Placental epithelial cell (primary cell): ENCODE measurements around the gene ZNF667. TPM values are rescaled to one million over a fixed set of nuclear protein-coding genes. Genes with fewer than 3 reads are reported as not detected.

Experiments
- total RNA-seq: library from RNA; depleted of rRNA; stranded (reverse); fragments of >200 nt; gene quantifications from 2 replicates; pipeline ENCODE4 v1.2.3, GENCODE V29; 2012

ZNF667 gene
- total RNA-seq: 4.3 and 6.7 TPM in 2 replicates

DNA sequence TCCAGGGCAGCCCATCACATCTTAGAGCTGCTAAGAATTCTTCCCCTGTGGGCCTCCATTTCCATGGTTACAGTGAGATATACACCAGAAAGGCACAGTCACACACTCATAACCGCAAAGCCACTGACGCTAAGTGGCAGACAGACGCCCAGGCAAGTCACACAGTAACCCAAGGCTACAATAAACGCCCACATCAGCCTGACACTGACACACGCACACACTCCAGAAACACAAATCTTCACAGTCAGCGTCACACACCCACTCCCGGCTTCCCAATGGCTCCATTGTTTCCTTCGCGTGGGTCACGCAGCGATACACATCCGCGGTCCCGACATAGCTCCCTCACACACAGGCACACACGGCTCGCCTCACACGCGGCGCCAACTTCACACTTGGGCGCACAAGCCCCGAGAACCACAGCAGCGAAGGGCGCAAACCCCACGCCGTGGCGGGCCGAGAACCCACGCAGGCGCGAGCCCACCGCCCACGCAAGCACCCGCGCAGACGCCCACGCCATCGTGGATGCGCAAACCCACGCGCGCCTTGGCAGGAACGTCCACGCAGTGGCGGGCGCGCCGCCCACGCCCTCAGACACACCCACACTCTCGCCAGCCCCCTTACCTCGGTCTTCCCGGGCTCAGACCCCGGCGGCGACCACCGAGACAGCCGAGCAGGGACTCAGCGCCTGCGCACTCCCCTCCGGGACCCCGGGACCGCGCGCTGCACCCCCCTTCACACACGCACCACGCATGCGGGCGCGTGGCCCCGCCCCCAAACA is at the start of gene ZNF667:
ZNF667 (minus strand) TSS at position 695 of the 778 bp plus-strand sequence. CDS start 14,975 bp downstream, outside the sequence.

GRCh38 chr19:56507446-56508289 is 30.5 kb upstream of the ZNF667 start, which contains the start of gene ZNF471:
Gene ZNF471, plus strand, starts transcription at chr19:56507855. Its CDS starts 3,717 bp downstream, at chr19:56511572.

GRCh38 chr19:56403764-56404704 is 73.1 kb downstream of the ZNF667 start, which contains the start of gene ZNF583:
Gene ZNF583, plus strand, starts transcription at chr19:56404332. Its CDS starts 2,783 bp downstream, at chr19:56407115.

DNA sequence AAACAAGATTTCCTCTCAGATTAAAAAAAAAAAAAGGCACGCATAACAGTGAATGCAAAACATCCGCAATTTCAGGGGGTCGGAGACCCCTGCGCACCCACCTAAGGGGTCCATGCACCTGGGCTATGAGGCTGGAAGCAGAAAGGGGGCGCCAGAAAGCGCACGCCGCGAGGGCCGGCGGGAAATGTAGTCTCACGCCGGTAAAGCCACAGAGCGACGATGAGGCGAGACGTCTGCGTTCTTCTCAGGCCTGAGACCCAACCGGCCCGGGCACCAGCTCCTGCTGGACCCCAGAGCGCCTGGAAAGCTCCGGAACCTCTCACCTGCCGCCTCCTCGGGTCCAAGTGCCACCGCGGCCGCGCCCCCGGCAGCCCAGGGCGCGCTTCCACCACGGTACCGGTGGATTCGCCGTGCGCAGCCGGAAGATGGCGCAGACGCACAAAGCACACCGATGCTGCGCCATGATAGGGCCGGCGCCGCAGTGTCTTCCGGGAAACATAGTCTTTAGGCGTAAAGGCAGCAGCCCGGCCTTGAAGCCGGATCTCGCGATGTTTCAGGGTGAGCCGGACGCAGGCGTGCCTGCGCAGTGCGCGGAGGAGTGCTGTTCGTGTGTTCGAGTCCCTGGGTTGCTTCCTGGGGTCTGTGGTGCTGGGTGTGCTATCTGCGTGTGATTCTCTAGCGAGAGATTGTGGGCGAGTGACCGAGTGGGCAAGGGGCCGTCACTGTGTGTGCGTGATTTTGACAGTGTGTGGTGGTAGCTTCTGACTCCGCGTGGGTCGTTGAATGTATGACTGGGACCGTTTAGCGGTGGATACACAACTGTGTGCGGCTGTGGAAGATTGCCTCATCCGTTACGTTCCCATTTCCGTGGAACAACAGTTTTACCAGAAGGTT is 83.8 kb downstream of the ZNF667 start, which contains the start of gene ZNF582:
ZNF582 (minus strand) TSS at position 416 of the 894 bp plus-strand sequence. CDS start 1,782 bp downstream, outside the sequence.

Other genes with a start within 250 kb of the ZNF667 start
- not detected in 2 replicates for gene EDDM13, start 204.6 kb downstream of the ZNF667 start, total RNA-seq
- gene ZSCAN5A, start 162.5 kb downstream of the ZNF667 start, total RNA-seq: 7.5 and 13.2 TPM in 2 replicates
- gene ZNF582, start 83.8 kb downstream of the ZNF667 start, total RNA-seq: 3.3 and 3.9 TPM in 2 replicates
- 5.5 and 12.6 TPM in 2 replicates for gene ZNF583, start 73.0 kb downstream of the ZNF667 start, total RNA-seq
- gene ZNF471, start 30.5 kb upstream of the ZNF667 start, total RNA-seq: 4.4 and 6.7 TPM in 2 replicates
- gene ZFP28, start 61.6 kb upstream of the ZNF667 start, total RNA-seq: 5.5 and 9.4 TPM in 2 replicates
- 3.4 and 4.3 TPM in 2 replicates for gene ZNF470, start 90.1 kb upstream of the ZNF667 start, total RNA-seq
- 9.2 and 9.8 TPM in 2 replicates for gene ZNF71, start 118.0 kb upstream of the ZNF667 start, total RNA-seq
- not detected in 2 replicates for gene SMIM17, start 165.8 kb upstream of the ZNF667 start, total RNA-seq
- gene ZNF835, start 194.4 kb upstream of the ZNF667 start, total RNA-seq: 0.39 TPM in 1 of 2 replicates, not detected in the other